K562 (cell line): Measurements from ENCODE around the gene LMOD1.

Experiments used
- ELF1 ChIP-seq: fragments of 200-800 bp; sonication (Bioruptor generic); IDR thresholded peaks from 2 replicates; pipeline ENCODE4 v1.6.1; 2016; ENCODE audit warnings: missing genetic modification characterization, missing compliant biosample characterization
- EP300 ChIP-seq: IDR thresholded peaks from 2 replicates; pipeline ENCODE4 v1.6.1; 2012; ENCODE audit warnings: low read length, improper control_type of control experiment
- TARDBP ChIP-seq: fragments of 450-650 bp; IDR thresholded peaks from 2 replicates; pipeline ENCODE4 v1.6.1; 2016
- TF ChIP-seq, protein P1 (sequence below): IDR thresholded peaks from 3 replicates; pipeline ENCODE4 v1.6.1; 2011; ENCODE audit warnings: borderline replicate concordance, mild to moderate bottlenecking, moderate library complexity; ENCODE audit not compliant: insufficient read length; ENCODE audit errors: extremely low read depth
- TF ChIP-seq, protein P2 (sequence below): sonication (generic); formaldehyde crosslinking; IDR thresholded peaks from 2 replicates; pipeline ENCODE4 v1.9.0; 2022; ENCODE audit warnings: mild to moderate bottlenecking, missing genetic modification reagents
- TF ChIP-seq, protein P3 (sequence below): fragments of 200-600 bp; sonication (generic); IDR thresholded peaks from one replicate; pipeline ENCODE4 v1.6.1; 2012; ENCODE audit warnings: mild to moderate bottlenecking, low read depth, low read length, inconsistent platforms

DNA sequence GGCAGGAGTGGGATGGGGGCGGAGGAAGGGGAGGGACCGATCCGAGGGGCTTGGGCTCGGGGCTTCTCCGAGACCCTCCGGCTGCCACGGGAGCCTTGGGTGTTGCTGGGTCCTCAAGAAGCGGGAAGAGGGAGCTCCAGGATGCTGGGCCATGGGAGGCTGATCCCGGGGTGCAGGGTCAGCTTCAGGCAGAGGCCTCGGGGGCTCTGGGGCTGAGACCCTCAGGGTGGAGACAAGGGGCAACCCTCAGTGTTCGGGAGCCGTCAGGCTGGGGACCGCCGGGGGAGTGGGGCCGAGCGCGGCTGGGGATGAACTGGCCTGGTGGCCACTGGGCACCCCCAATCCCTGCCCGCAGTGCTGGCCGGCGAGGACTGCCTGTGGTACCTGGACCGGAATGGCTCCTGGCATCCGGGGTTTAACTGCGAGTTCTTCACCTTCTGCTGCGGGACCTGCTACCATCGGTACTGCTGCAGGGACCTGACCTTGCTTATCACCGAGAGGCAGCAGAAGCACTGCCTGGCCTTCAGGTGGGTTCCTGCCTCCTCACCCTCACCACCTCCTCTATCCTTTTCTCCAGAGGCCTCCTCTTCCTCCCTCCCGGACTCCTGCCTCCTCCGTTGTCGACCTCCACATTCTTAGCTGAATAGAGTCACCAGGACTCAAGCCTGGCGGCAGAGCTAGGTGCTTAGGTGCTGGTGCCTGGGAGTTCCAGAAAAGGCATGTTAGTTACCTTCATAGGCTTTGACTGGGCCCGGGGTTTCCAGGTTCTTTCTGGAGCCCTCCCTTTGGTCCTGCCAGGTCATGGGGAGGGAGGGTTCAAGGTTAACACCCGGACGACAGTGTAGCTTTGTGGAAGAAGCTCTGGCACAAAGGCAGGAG, 57.0 kb downstream of the LMOD1 start:
- TF ChIP-seq, protein P1, sequence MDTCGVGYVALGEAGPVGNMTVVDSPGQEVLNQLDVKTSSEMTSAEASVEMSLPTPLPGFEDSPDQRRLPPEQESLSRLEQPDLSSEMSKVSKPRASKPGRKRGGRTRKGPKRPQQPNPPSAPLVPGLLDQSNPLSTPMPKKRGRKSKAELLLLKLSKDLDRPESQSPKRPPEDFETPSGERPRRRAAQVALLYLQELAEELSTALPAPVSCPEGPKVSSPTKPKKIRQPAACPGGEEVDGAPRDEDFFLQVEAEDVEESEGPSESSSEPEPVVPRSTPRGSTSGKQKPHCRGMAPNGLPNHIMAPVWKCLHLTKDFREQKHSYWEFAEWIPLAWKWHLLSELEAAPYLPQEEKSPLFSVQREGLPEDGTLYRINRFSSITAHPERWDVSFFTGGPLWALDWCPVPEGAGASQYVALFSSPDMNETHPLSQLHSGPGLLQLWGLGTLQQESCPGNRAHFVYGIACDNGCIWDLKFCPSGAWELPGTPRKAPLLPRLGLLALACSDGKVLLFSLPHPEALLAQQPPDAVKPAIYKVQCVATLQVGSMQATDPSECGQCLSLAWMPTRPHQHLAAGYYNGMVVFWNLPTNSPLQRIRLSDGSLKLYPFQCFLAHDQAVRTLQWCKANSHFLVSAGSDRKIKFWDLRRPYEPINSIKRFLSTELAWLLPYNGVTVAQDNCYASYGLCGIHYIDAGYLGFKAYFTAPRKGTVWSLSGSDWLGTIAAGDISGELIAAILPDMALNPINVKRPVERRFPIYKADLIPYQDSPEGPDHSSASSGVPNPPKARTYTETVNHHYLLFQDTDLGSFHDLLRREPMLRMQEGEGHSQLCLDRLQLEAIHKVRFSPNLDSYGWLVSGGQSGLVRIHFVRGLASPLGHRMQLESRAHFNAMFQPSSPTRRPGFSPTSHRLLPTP, result no peak
- TF ChIP-seq, protein P2, sequence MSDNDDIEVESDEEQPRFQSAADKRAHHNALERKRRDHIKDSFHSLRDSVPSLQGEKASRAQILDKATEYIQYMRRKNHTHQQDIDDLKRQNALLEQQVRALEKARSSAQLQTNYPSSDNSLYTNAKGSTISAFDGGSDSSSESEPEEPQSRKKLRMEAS (CRISPR knock-in tag), result no peak
- TF ChIP-seq EP300 (no peak), TARDBP (no peak), ELF1 (tag) (no peak)
- TF ChIP-seq, protein P3, sequence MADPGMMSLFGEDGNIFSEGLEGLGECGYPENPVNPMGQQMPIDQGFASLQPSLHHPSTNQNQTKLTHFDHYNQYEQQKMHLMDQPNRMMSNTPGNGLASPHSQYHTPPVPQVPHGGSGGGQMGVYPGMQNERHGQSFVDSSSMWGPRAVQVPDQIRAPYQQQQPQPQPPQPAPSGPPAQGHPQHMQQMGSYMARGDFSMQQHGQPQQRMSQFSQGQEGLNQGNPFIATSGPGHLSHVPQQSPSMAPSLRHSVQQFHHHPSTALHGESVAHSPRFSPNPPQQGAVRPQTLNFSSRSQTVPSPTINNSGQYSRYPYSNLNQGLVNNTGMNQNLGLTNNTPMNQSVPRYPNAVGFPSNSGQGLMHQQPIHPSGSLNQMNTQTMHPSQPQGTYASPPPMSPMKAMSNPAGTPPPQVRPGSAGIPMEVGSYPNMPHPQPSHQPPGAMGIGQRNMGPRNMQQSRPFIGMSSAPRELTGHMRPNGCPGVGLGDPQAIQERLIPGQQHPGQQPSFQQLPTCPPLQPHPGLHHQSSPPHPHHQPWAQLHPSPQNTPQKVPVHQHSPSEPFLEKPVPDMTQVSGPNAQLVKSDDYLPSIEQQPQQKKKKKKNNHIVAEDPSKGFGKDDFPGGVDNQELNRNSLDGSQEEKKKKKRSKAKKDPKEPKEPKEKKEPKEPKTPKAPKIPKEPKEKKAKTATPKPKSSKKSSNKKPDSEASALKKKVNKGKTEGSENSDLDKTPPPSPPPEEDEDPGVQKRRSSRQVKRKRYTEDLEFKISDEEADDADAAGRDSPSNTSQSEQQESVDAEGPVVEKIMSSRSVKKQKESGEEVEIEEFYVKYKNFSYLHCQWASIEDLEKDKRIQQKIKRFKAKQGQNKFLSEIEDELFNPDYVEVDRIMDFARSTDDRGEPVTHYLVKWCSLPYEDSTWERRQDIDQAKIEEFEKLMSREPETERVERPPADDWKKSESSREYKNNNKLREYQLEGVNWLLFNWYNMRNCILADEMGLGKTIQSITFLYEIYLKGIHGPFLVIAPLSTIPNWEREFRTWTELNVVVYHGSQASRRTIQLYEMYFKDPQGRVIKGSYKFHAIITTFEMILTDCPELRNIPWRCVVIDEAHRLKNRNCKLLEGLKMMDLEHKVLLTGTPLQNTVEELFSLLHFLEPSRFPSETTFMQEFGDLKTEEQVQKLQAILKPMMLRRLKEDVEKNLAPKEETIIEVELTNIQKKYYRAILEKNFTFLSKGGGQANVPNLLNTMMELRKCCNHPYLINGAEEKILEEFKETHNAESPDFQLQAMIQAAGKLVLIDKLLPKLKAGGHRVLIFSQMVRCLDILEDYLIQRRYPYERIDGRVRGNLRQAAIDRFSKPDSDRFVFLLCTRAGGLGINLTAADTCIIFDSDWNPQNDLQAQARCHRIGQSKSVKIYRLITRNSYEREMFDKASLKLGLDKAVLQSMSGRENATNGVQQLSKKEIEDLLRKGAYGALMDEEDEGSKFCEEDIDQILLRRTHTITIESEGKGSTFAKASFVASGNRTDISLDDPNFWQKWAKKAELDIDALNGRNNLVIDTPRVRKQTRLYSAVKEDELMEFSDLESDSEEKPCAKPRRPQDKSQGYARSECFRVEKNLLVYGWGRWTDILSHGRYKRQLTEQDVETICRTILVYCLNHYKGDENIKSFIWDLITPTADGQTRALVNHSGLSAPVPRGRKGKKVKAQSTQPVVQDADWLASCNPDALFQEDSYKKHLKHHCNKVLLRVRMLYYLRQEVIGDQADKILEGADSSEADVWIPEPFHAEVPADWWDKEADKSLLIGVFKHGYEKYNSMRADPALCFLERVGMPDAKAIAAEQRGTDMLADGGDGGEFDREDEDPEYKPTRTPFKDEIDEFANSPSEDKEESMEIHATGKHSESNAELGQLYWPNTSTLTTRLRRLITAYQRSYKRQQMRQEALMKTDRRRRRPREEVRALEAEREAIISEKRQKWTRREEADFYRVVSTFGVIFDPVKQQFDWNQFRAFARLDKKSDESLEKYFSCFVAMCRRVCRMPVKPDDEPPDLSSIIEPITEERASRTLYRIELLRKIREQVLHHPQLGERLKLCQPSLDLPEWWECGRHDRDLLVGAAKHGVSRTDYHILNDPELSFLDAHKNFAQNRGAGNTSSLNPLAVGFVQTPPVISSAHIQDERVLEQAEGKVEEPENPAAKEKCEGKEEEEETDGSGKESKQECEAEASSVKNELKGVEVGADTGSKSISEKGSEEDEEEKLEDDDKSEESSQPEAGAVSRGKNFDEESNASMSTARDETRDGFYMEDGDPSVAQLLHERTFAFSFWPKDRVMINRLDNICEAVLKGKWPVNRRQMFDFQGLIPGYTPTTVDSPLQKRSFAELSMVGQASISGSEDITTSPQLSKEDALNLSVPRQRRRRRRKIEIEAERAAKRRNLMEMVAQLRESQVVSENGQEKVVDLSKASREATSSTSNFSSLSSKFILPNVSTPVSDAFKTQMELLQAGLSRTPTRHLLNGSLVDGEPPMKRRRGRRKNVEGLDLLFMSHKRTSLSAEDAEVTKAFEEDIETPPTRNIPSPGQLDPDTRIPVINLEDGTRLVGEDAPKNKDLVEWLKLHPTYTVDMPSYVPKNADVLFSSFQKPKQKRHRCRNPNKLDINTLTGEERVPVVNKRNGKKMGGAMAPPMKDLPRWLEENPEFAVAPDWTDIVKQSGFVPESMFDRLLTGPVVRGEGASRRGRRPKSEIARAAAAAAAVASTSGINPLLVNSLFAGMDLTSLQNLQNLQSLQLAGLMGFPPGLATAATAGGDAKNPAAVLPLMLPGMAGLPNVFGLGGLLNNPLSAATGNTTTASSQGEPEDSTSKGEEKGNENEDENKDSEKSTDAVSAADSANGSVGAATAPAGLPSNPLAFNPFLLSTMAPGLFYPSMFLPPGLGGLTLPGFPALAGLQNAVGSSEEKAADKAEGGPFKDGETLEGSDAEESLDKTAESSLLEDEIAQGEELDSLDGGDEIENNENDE, result no peak
